HG03064 (cell line): ENCODE results near the gene SLC2A13.
"Not testable (repeated sequence)": the region's sequence is repeated elsewhere in the genome, so short reads cannot be mapped to it uniquely, and the experiment has no call there.

Experiments used
- ATAC-seq: cut with Tn5 transposase; IDR thresholded peaks from one replicate; pipeline ENCODE4 v1.9.1; 2021; ENCODE audit warnings: low read depth; ENCODE audit not compliant: unreplicated experiment

SLC2A13 gene

GRCh38 chr12:40044396-40044795 is 61.5 kb downstream of the SLC2A13 start:
- ATAC-seq: no peak

GRCh38 chr12:40039598-40039997 is 66.3 kb downstream of the SLC2A13 start:
- ATAC-seq: no peak

GRCh38 chr12:40038619-40039018 is 67.3 kb downstream of the SLC2A13 start:
- ATAC-seq: no peak

GRCh38 chr12:40034712-40035111 is 71.2 kb downstream of the SLC2A13 start:
- ATAC-seq: no peak

- ATAC-seq: no peak
These were observed 71.7 kb downstream of the SLC2A13 start for GRCh38 chr12:40034156-40034555.

GRCh38 chr12:40033242-40033630 is 72.6 kb downstream of the SLC2A13 start:
- no peak for ATAC-seq

GRCh38 chr12:40032433-40033241 is 73.2 kb downstream of the SLC2A13 start:
- ATAC-seq: no peak

GRCh38 chr12:40031965-40032364 is 73.9 kb downstream of the SLC2A13 start:
- ATAC-seq: no peak

GRCh38 chr12:40030970-40031369 is 74.9 kb downstream of the SLC2A13 start:
- ATAC-seq: not testable (repeated sequence)

- no peak for ATAC-seq
These were observed 77.6 kb downstream of the SLC2A13 start for GRCh38 chr12:40028296-40028695.

- ATAC-seq: no peak
These were observed 83.0 kb downstream of the SLC2A13 start for GRCh38 chr12:40022850-40023249.

- no peak for ATAC-seq
These were observed 85.6 kb downstream of the SLC2A13 start for GRCh38 chr12:40020261-40020691.

GRCh38 chr12:40017488-40017887 is 88.4 kb downstream of the SLC2A13 start:
- no peak for ATAC-seq

- no peak for ATAC-seq
These were observed 88.9 kb downstream of the SLC2A13 start for GRCh38 chr12:40016980-40017379.

GRCh38 chr12:40015881-40016280 is 90.0 kb downstream of the SLC2A13 start:
- no peak for ATAC-seq

GRCh38 chr12:40015345-40015744 is 90.5 kb downstream of the SLC2A13 start:
- no peak for ATAC-seq

GRCh38 chr12:40013847-40014246 is 92.0 kb downstream of the SLC2A13 start:
- no peak for ATAC-seq

- ATAC-seq: no peak
These were observed 92.6 kb downstream of the SLC2A13 start for GRCh38 chr12:40013292-40013691.

GRCh38 chr12:40012711-40013110 is 93.2 kb downstream of the SLC2A13 start:
- no peak for ATAC-seq

GRCh38 chr12:40011775-40012129 is 94.1 kb downstream of the SLC2A13 start:
- no peak for ATAC-seq

- peak; percentile 94 for ATAC-seq
These were observed 94.7 kb downstream of the SLC2A13 start for GRCh38 chr12:40010899-40011774.
